Mesenchymal stem cell (in vitro differentiated cells and primary cell): Measurements from ENCODE around the gene HMCES.
A peak's percentile ranks its signal among the peaks of the same experiment; 100 is the strongest.

Experiments
- DNase-seq: peaks from one replicate; pipeline ENCODE4 v3.0.0-alpha.2; 2013
- H2AFZ ChIP-seq: one replicate; pipeline ENCODE4 v1.6.1; 2013; ENCODE audit warnings: low read depth, mild to moderate bottlenecking, control low read depth, inconsistent platforms, low read length, moderate library complexity
- H2AK5ac ChIP-seq: 2 replicates; pipeline ENCODE4 v1.6.1; 2013; ENCODE audit warnings: low read length, moderate library complexity, mild to moderate bottlenecking, inconsistent platforms; ENCODE audit not compliant: severe bottlenecking
- H2BK120ac ChIP-seq: one replicate; pipeline ENCODE4 v1.6.1; 2013; ENCODE audit warnings: low read depth, mild to moderate bottlenecking, inconsistent platforms, low read length, moderate library complexity
- H2BK12ac ChIP-seq, 2 experiments: one replicate each; pipeline ENCODE4 v1.6.1; 2013; ENCODE audit warnings: inconsistent platforms in 2 of 2, low read length in 2 of 2, mild to moderate bottlenecking in 2 of 2, moderate library complexity in 2 of 2, control low read depth in 1 of 2
- H2BK15ac ChIP-seq: one replicate; pipeline ENCODE4 v1.6.1; 2013; ENCODE audit warnings: mild to moderate bottlenecking, low read depth, inconsistent platforms; ENCODE audit not compliant: poor library complexity, severe bottlenecking
- H2BK5ac ChIP-seq: 2 replicates; pipeline ENCODE4 v1.6.1; 2013; ENCODE audit warnings: low read depth, mild to moderate bottlenecking, low read length, control low read depth, inconsistent platforms; ENCODE audit not compliant: poor library complexity, severe bottlenecking
- H3K14ac ChIP-seq, 2 experiments: one replicate each; pipeline ENCODE4 v1.6.1; 2013; ENCODE audit warnings: inconsistent platforms in 2 of 2, low read length in 2 of 2, control low read depth in 1 of 2, mild to moderate bottlenecking in 1 of 2, moderate library complexity in 1 of 2
- H3K18ac ChIP-seq, 2 experiments: one replicate each; pipeline ENCODE4 v1.6.1; 2013; ENCODE audit warnings: inconsistent platforms in 2 of 2, low read length in 2 of 2, control low read depth in 1 of 2, low read depth in 1 of 2, mild to moderate bottlenecking in 1 of 2
- H3K23ac ChIP-seq, 2 experiments: one replicate each; pipeline ENCODE4 v1.6.1; 2013; ENCODE audit warnings: inconsistent platforms in 2 of 2, low read length in 2 of 2, mild to moderate bottlenecking in 2 of 2, moderate library complexity in 2 of 2, control low read depth in 1 of 2
- H3K27ac ChIP-seq: 2 replicates; pipeline ENCODE4 v1.5.1; 2013; ENCODE audit warnings: mild to moderate bottlenecking, moderate library complexity, low read length, control low read depth, inconsistent platforms; ENCODE audit not compliant: poor library complexity, severe bottlenecking
- H3K27me3 ChIP-seq, 2 experiments: 2 replicates each; pipeline versions ENCODE4 v1.6.1 to v1.7.0; 2013; ENCODE audit warnings: low read length in 2 of 2, mild to moderate bottlenecking in 2 of 2, moderate library complexity in 2 of 2, control low read depth in 1 of 2, inconsistent platforms in 1 of 2; ENCODE audit not compliant: control insufficient read depth in 1 of 2, insufficient read depth in 1 of 2
- H3K36me3 ChIP-seq, 2 experiments: 2 replicates each; pipeline versions ENCODE4 v1.6.1 to v1.7.0; 2013; ENCODE audit warnings: low read length in 2 of 2, control low read depth in 1 of 2, inconsistent platforms in 1 of 2, low read depth in 1 of 2, mild to moderate bottlenecking in 1 of 2; ENCODE audit not compliant: insufficient read depth in 2 of 2, control insufficient read depth in 1 of 2
- H3K4ac ChIP-seq, 2 experiments: one replicate each; pipeline ENCODE4 v1.6.1; 2013; ENCODE audit warnings: inconsistent platforms in 2 of 2, low read length in 2 of 2, mild to moderate bottlenecking in 2 of 2, moderate library complexity in 2 of 2, control low read depth in 1 of 2, low read depth in 1 of 2
- H3K4me1 ChIP-seq: 2 replicates; pipeline ENCODE4 v1.6.1; 2013; ENCODE audit warnings: low read depth, low read length, control low read depth; ENCODE audit not compliant: control insufficient read depth, insufficient read depth
- H3K4me2 ChIP-seq: 2 replicates; pipeline ENCODE4 v1.6.1; 2013; ENCODE audit warnings: low read length, mild to moderate bottlenecking, inconsistent platforms; ENCODE audit not compliant: poor library complexity, severe bottlenecking
- H3K4me3 ChIP-seq, 2 experiments: 2 replicates each; pipeline versions ENCODE4 v1.5.1 to v1.7.0; 2013; ENCODE audit warnings: low read length in 2 of 2, mild to moderate bottlenecking in 2 of 2, control low read depth in 1 of 2, low read depth in 1 of 2; ENCODE audit not compliant: insufficient read depth in 1 of 2
- H3K79me1 ChIP-seq: replicated peaks from 2 replicates; pipeline ENCODE4 v1.6.1; 2013; ENCODE audit warnings: mild to moderate bottlenecking, control low read depth, low read length, inconsistent platforms; ENCODE audit not compliant: poor library complexity, severe bottlenecking
- H3K9ac ChIP-seq: 2 replicates; pipeline ENCODE4 v1.7.0; 2013; ENCODE audit warnings: mild to moderate bottlenecking, low read length, moderate library complexity
- H3K9me3 ChIP-seq: 2 replicates; pipeline ENCODE4 v1.7.0; 2013; ENCODE audit warnings: mild to moderate bottlenecking, low read length; ENCODE audit not compliant: control insufficient read depth
- H4K8ac ChIP-seq: one replicate; pipeline ENCODE4 v1.6.1; 2013; ENCODE audit warnings: inconsistent platforms, mild to moderate bottlenecking, low read length, moderate library complexity
- H4K91ac ChIP-seq: one replicate; pipeline ENCODE4 v1.6.1; 2013; ENCODE audit warnings: mild to moderate bottlenecking, low read length, inconsistent platforms
- WGBS: methylation state at CpG from one replicate; pipeline ENCODE4 v1.1.7; 2013; ENCODE audit warnings: mixed read lengths; 5-methylcytosine and 5-hydroxymethylcytosine counted together

Gene HMCES

DNA sequence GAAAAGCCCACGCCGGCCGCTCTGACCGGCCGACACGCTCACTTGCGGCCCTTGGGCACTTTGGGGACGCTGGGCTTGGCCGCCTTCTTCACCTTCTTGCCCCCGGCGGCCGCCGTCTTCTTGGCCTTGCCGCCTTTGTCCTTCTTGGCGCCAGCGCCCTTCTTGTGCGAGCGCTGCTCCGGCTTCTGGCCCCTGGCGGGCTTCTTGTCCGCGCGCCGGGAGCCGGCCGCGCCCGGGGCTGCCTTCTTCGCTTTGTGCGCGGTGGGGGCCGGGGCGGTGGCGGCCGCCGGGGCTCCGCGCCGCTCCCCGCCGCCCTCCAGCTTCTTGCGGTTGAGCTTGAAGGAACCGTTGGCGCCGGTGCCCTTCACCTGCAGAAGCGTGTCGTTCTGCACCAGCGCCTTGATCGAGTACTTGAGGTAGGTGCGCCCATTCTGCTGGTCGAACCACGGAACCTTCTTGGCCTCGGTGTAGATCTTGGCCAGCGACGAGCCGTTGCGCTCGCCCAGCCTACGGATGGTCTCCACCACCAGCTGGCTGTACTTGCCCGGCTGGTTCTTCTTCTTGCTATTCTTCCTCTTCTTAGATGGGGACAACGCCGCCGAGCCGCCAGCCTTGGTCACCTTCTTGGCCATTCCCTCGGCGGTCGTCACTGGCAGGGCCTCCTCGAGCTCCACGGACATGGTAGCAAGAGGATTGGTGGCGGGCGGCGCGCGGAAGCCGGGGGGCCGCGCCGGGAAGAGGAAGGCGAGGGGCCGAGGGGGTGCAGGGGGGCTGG is 36.7 kb downstream of the HMCES start:
- Histone ChIP-seq H2AK5ac (peak overlapping the region; percentile 28), H2BK15ac (peak overlapping the region; percentile 93), H3K27ac (peak overlapping the region; percentile 19), H4K8ac (peak overlapping the region; percentile 35), H2AFZ (peak overlapping the region; percentile 24), H3K4me3 (peak overlapping the region; percentile 80 to 94), H3K14ac (peak overlapping the region; percentile 89 to 93), H3K79me1 (peaks cover 26% of the 10 kb centered on the region), H3K27me3 (no peaks in the 10 kb centered on the region), H3K18ac (peak overlapping the region; percentile 83 to 88), H2BK120ac (peak overlapping the region; percentile 52), H3K9ac (peak overlapping the region; percentile 96), H3K23ac (peak overlapping the region in 1 of 2 experiments; percentile 90), H3K4ac (peak overlapping the region; percentile 64 to 69), H3K4me2 (peak overlapping the region; percentile 96), H2BK12ac (peak overlapping the region in 1 of 2 experiments; percentile 12), H4K91ac (peak overlapping the region; percentile 90), H2BK5ac (no peak overlapping the region), H3K9me3 (no peaks in the 10 kb centered on the region), H3K4me1 (peaks cover 14% of the 10 kb centered on the region), H3K36me3 (peaks cover 0 to 8% of the 10 kb centered on the region in 2 experiments)
- peak; percentile 41 for DNase-seq
- WGBS: 1% methylated on average over 72 of the region's 80 CpGs

DNA sequence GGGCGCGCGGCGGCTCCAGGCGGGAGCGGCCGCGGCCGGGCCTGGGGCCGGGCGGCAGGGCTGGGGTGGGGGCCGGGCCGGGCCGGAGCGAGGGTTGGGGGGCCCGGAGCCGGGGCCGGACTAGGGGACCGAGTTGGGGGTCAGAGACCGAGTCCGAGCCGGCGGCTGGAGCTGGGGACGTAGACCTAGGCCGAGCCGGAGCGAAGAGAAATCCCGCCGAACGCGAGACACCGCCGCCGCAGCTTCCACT is 37.3 kb downstream of the HMCES start:
- no peak overlapping the region for H2BK15ac ChIP-seq
- no peak overlapping the region for H3K4ac ChIP-seq
- H4K91ac ChIP-seq: no peak overlapping the region
- H3K27ac ChIP-seq: no peak overlapping the region
- peak overlapping the region; percentile 73 for H3K4me2 ChIP-seq
- H2AFZ ChIP-seq: no peak overlapping the region
- H3K9ac ChIP-seq: peak overlapping the region; percentile 90
- no peaks in the 10 kb centered on the region for H3K27me3 ChIP-seq
- no peak overlapping the region for H3K23ac ChIP-seq
- peak overlapping the region; percentile 52 for H2BK120ac ChIP-seq
- H2AK5ac ChIP-seq: no peak overlapping the region
- WGBS: 1% methylated on average over 29 of the region's 34 CpGs
- DNase-seq: no peak
- peaks cover 5 to 8% of the 10 kb centered on the region in 2 experiments for H3K36me3 ChIP-seq
- H4K8ac ChIP-seq: no peak overlapping the region
- no peak overlapping the region for H3K14ac ChIP-seq
- H3K79me1 ChIP-seq: peaks cover 26% of the 10 kb centered on the region
- H3K18ac ChIP-seq: peak overlapping the region; percentile 41 to 97
- no peaks in the 10 kb centered on the region for H3K9me3 ChIP-seq
- no peak overlapping the region for H2BK5ac ChIP-seq
- peak overlapping the region; percentile 80 to 82 for H3K4me3 ChIP-seq
- H2BK12ac ChIP-seq: no peak overlapping the region
- H3K4me1 ChIP-seq: peaks cover 14% of the 10 kb centered on the region

DNA sequence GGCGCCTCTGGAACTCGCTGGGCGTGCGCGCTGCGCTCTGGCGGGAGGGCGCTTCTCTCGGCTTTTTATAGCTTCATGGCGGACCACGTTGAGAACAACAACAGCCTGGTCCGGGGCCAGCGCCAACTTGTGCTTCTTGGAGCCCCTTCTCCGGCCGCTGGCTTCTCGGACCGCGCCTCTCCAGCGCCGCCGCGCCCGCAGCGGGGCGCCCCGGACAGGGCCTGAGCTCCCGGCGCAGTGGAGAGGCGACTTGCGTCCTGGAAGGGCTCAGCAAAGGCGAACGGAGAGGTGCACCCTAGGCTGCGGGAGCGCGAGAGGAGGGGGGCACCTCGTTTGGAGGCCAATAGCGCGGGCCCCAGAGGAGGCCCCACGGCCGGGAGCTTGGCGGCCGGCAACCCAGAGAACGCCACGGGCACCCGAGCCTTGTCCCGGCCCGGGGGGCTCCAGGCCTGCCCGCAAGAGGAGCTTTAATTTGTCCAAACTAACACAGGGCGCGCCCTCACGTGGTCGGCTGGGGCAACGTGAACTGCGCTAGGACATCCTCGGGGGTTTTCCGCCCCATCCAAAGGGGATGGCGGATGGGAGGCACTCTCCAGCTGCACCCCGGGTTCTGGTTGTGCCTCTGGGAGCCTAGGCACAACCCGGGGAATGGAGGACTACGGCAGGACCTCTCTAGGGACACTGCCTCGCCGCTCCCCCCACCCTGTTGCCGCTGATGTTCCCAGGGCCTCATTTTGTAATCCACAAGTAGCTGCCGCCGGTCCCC is 37.8 kb downstream of the HMCES start:
- peak overlapping the region; percentile 6 to 67 for H2BK12ac ChIP-seq
- H3K27me3 ChIP-seq: no peaks in the 10 kb centered on the region
- H4K91ac ChIP-seq: peak overlapping the region; percentile 81
- peak overlapping the region; percentile 70 for H4K8ac ChIP-seq
- peak overlapping the region in 1 of 2 experiments; percentile 82 for H3K14ac ChIP-seq
- H3K4ac ChIP-seq: no peak overlapping the region
- H3K27ac ChIP-seq: no peak overlapping the region
- H2BK120ac ChIP-seq: peak overlapping the region; percentile 82
- H2BK5ac ChIP-seq: peak overlapping the region; percentile 24
- WGBS: 3% methylated on average over 65 of the region's 65 CpGs
- DNase-seq: peak; percentile 88
- H3K79me1 ChIP-seq: peaks cover 26% of the 10 kb centered on the region
- H3K4me2 ChIP-seq: peak overlapping the region; percentile 73
- no peak overlapping the region for H2AK5ac ChIP-seq
- peaks cover 8 to 9% of the 10 kb centered on the region in 2 experiments for H3K36me3 ChIP-seq
- peak overlapping the region; percentile 80 to 82 for H3K4me3 ChIP-seq
- H2AFZ ChIP-seq: peak overlapping the region; percentile 32
- H3K9me3 ChIP-seq: no peaks in the 10 kb centered on the region
- H3K9ac ChIP-seq: peak overlapping the region; percentile 90
- H3K18ac ChIP-seq: peak overlapping the region; percentile 58 to 97
- peak overlapping the region; percentile 60 for H2BK15ac ChIP-seq
- peaks cover 14% of the 10 kb centered on the region for H3K4me1 ChIP-seq
- no peak overlapping the region for H3K23ac ChIP-seq
